Measurements from ENCODE around the gene NPB.

Gene NPB

DNA sequence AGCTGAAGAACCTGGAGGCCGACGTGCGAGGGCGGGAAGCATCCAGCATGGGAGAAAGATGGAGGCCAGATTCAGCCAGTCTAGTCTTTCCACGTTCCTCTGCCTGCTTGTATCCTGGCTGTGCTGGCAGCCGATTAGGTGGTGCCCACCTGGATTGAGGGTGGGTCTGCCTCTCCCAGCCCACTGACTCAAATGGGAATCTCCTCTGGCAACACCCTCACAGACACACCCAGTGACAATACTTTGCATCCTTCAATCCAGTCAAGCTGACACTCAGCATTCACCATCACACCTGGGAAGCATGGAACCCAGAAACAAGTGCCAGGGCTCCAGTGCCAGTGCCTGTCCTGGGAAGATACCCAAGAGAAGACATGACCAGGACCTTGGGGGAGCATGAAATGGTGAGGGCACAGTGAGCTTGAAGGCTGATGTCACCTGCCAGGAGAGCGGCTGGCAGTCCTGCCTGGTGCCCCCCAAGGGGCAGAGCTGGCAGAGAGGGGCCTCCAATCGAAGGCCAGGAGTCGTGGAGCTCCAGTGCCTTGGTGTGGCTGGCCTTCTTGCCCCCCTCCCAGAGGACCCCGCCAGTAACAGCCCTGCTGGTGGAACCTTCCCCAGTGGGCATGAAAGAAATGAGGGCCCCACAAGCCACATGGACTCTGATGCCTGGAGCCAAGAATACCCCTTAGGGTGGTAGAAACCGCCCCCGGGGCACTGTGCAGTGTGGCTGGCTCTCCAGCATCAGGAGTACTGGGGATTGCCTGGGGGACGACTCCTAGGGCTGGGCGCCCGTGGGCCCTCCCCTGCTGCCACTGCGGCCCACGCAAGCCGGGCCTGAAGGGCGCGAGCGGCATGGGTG lies 643 bp upstream of the NPB start:
- DNase-seq (ENCODE audit: extremely low read depth, insufficient read length): no peak
- no peaks in the 10 kb centered on the region for H3K27me3 ChIP-seq (replicated peaks; ENCODE audit: control insufficient read depth, insufficient read depth, low read length)
- no peak overlapping the region for H3K4me3 ChIP-seq (replicated peaks; ENCODE audit: low read depth, low read length)
- TF ChIP-seq, protein P1, sequence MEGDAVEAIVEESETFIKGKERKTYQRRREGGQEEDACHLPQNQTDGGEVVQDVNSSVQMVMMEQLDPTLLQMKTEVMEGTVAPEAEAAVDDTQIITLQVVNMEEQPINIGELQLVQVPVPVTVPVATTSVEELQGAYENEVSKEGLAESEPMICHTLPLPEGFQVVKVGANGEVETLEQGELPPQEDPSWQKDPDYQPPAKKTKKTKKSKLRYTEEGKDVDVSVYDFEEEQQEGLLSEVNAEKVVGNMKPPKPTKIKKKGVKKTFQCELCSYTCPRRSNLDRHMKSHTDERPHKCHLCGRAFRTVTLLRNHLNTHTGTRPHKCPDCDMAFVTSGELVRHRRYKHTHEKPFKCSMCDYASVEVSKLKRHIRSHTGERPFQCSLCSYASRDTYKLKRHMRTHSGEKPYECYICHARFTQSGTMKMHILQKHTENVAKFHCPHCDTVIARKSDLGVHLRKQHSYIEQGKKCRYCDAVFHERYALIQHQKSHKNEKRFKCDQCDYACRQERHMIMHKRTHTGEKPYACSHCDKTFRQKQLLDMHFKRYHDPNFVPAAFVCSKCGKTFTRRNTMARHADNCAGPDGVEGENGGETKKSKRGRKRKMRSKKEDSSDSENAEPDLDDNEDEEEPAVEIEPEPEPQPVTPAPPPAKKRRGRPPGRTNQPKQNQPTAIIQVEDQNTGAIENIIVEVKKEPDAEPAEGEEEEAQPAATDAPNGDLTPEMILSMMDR (IDR thresholded peaks at IDR 0.05; ENCODE audit: insufficient read depth, low read length, poor library complexity, severe bottlenecking): no peak
- H3K36me3 ChIP-seq (ENCODE audit: control insufficient read depth, insufficient read depth, low read length): peaks cover 19% of the 10 kb centered on the region

- Histone ChIP-seq H3K27me3 (replicated peaks; ENCODE audit: control insufficient read depth, insufficient read depth, low read length) (no peaks in the 10 kb centered on the region), H3K36me3 (ENCODE audit: control insufficient read depth, insufficient read depth, low read length) (peaks cover 25% of the 10 kb centered on the region), H3K4me3 (replicated peaks; ENCODE audit: low read depth, low read length) (no peak overlapping the region)
- no peak for DNase-seq (ENCODE audit: extremely low read depth, insufficient read length)
- TF ChIP-seq, protein P1 (IDR thresholded peaks at IDR 0.05; ENCODE audit: insufficient read depth, low read length, poor library complexity, severe bottlenecking): no peak
These were observed 796 bp downstream of the NPB start for GRCh38 chr17:81902653-81903414.

DNA sequence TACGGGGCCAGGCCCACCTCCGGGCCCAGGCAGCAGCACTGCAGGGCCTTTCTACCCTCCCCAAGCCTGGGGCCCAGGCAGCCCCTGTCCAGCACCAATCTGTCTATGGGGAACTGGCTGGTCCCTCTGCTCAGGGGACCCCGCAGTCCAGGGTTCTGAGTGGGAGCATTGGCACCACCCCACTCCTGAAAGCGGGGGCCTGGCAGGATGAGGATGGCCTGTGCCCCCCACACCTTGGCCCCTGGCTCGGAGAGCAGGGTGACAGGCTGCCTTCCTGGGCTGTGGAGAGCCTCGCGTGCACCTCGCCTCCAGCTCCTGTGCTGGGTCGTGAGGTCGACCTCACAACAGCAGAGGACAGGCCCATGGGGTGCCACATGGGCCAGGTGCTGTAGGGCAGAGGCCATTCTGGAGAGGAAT lies 1.4 kb downstream of the NPB start:
- Histone ChIP-seq H3K27me3 (replicated peaks; ENCODE audit: control insufficient read depth, insufficient read depth, low read length) (no peaks in the 10 kb centered on the region), H3K4me3 (replicated peaks; ENCODE audit: low read depth, low read length) (no peak overlapping the region), H3K36me3 (ENCODE audit: control insufficient read depth, insufficient read depth, low read length) (peaks cover 22% of the 10 kb centered on the region)
- no peak for DNase-seq (ENCODE audit: extremely low read depth, insufficient read length)
- TF ChIP-seq, protein P1 (IDR thresholded peaks at IDR 0.05; ENCODE audit: insufficient read depth, low read length, poor library complexity, severe bottlenecking): no peak

GRCh38 chr17:81903896-81904599 lies 2.0 kb downstream of the NPB start:
- Histone ChIP-seq H3K36me3 (ENCODE audit: control insufficient read depth, insufficient read depth, low read length) (peaks cover 23% of the 10 kb centered on the region), H3K27me3 (replicated peaks; ENCODE audit: control insufficient read depth, insufficient read depth, low read length) (no peaks in the 10 kb centered on the region), H3K4me3 (replicated peaks; ENCODE audit: low read depth, low read length) (no peak overlapping the region)
- TF ChIP-seq, protein P1 (IDR thresholded peaks at IDR 0.05; ENCODE audit: insufficient read depth, low read length, poor library complexity, severe bottlenecking): no peak
- no peak for DNase-seq (ENCODE audit: extremely low read depth, insufficient read length)

DNA sequence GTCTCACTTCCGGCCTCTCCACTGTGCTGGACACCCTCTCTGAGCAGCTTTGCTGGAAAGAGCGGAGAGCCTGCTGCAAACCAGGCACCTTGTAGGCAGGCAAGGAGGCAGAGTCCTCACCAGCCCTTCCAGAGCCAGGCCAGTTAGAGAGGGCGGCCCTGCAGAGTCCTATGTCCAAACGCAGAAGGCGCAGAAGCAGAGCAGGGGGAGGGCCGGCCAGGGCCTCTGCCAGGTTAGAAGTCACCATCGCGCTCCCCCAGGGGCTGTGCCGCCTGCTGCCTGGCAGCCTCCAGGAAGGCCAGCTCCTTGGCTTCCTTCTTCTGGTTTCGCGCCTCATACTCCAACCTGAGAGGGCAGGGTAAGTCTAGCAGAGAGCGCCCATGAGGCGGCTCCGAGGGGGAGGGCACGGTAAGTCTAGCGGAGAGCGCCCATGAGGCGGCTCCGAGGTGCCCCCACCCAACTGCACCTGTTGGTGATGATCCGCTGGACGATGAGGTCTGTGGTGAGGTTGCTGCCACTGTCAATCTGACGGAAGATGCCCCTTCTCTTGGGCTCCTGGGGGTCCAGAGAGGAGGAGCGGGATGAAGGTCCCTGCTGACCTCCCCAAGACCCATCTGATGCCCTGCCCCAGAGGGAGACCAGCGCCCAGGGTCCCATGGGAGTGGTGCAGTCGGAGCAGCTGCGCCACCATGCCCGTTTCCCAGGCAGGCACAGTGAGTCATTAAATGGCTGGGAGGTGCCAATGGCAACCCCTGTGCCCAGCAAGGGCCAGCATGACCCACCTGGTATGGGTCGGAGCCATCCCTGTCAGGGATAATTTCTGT lies 2.8 kb downstream of the NPB start:
- H3K36me3 ChIP-seq (ENCODE audit: control insufficient read depth, insufficient read depth, low read length): peaks cover 23% of the 10 kb centered on the region
- DNase-seq (ENCODE audit: extremely low read depth, insufficient read length): no peak
- TF ChIP-seq, protein P1 (IDR thresholded peaks at IDR 0.05; ENCODE audit: insufficient read depth, low read length, poor library complexity, severe bottlenecking): no peak
- no peak overlapping the region for H3K4me3 ChIP-seq (replicated peaks; ENCODE audit: low read depth, low read length)
- H3K27me3 ChIP-seq (replicated peaks; ENCODE audit: control insufficient read depth, insufficient read depth, low read length): no peaks in the 10 kb centered on the region

Data from GM06990 (cell line).